HG03039 (cell line): Measurements from ENCODE around the gene TTC31.
"Not testable (repeated sequence)": the region's sequence is repeated elsewhere in the genome, so short reads cannot be mapped to it uniquely, and the experiment has no call there.

ENCODE experiments used
- ATAC-seq: cut with Tn5 transposase; IDR thresholded peaks from one replicate; pipeline ENCODE4 v1.9.1; 2021; ENCODE audit warnings: mild to moderate bottlenecking, moderate library complexity; ENCODE audit not compliant: unreplicated experiment

The TTC31 gene

DNA sequence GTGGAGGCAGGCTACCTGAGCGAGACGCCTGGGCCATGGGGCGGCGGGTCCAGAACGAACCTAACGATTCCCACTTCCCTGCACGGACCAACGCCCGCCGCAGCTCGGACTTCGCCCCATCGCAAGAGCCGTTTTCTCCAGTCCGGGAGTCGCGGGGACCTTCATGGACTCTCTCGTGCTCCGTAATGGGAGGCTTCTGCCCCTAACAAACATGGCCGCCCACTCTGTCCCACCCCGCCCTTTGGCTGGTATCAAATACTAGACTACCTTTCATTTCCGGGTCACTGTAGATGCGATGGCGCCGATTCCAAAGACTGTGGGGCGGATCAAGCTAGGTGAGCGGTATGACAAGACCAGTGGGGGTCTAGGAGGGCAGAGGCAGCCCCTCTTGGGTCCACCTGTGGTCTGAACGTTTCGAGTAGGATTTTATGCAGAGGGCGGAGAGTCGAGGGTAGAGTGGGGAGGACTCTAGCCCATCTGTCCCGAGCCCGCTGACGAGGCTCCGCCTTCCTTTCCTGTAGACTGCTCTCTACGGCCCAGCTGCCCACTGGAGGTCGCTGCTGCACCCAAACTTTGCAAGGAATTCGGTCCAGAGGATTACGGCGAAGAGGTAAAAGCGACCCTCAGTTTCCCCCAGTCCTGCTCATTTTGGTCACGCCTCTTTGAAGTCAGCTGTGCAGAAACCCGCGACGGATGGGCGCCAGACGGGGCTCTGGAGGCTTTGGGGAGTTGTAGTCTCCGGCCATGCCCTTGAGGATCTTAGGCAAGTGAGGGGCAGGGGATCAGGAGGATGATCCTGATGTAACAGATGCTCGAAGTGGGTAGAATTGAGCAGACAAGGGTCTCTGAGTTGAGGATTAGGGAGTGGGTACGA lies at the start of gene TTC31, which contains the start of gene CCDC142:
TSS of gene TTC31 (plus strand) at position 281 of the 874 bp plus-strand sequence. CDS start at position 296, 15 bp downstream.
TSS of gene CCDC142 (minus strand) at position 198 of the 874 bp plus-strand sequence. CDS start at position 37, 161 bp downstream.
- peak; percentile 78 for ATAC-seq

DNA sequence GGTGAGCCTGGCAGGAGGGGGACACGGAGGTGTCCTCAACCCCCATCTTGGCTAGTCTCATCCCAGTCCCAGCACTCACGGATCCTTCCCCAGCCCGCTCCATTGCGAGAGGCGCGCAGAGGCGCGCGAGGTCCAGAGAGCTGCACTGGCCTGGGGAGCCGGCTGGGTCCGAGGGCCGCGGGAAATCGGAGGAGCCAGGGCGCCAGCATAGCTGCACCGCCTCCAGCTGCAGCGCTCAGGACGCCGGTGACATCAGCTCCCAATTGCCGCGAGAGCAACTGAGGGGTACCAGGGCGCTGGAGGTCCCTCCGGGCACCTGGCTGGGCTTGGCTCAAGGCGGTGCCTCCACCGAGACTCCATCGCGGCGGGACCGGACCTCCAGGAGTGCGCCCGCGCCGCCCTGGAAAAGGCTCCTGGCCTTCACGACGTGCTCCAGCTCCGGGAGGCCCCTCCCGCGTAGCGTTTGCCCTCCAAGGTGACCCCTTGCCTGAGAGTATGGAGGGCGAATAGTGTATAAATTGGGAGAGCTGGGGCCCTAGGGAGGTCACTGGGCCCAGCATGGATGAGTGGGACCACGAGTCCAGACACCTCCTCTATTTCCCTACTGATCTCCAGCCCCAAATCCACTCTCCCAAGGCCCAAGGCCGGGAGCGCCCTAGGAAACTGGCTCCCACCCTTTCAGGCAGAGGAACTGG lies 46.6 kb upstream of the TTC31 start:
- no peak for ATAC-seq

DNA sequence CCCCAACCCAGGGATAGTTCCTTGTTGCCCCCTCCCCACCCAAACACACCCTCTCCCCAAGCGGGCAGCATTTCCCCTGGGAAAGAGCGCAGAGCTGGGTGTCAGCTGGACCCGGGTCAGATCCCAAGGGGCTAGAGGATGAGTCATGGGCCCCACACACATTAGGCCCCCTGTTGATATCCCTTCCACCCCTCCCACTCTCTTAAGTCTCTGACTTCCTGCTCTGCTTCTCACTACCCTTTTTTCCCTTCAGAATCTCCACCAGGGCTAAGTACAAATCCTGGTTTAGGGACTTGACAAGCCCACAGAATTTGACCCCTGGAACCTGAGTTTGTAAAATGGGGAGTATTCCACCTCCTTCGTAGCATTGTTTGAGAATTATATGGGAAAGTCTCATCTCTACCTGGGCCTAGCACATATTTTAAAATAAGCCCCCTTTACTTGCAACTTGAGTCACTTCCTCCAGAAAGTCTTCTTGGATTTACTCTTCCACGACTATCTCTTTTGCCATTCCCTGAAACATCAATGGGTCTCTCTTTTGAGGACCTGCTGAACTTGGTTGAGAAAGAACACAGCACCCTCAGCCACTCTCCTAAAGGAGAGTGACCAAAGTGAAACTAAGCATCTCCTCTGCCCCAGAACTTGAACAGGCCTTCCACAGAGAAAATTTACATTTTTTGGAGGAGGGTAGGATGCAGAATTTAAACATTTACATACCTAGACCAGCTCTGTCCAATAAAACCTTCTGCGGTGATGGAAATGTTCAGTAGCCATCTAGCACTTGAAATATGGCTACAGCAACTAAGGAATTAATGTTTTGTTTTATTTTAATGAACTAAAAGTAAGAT lies 45.8 kb upstream of the TTC31 start:
- ATAC-seq: no peak

DNA sequence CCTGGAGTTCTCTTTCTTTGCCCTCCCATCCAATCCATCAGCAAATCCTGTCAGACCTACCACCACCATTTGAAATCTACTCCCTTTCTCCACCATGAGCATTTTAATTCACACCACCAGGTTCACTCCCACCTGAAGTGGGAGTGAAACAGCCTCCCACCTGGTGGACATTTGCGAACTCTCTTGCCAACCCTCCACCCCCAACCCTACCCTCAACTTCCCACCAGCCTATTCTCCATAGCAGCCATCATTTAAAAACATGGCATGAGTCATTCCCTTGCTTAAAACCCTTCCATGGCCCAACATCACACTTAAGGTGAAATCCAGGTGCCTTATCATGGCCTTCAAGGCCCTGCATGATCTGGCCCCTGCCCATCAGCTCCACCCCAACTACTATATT lies 44.6 kb upstream of the TTC31 start:
- ATAC-seq: no peak

DNA sequence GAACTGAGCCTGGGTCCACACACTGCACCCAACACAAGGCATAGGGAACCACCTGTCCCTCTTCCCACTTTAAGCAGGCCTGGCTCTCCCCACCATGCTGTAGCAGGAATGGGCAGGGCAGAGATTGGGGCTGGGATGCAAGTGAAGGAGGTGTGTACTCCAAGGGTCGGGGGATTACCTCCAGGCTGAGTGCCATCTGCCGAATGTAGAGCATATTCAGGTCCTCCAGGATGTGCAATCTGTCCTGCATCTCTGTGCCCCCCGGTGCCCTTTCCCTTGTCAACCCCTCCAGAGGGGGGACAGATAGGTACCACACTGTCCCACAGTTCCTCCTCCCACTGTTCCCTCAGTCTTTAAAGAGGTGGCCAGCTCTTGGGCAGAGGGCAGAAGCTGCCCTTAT lies 43.5 kb upstream of the TTC31 start:
- no peak for ATAC-seq

DNA sequence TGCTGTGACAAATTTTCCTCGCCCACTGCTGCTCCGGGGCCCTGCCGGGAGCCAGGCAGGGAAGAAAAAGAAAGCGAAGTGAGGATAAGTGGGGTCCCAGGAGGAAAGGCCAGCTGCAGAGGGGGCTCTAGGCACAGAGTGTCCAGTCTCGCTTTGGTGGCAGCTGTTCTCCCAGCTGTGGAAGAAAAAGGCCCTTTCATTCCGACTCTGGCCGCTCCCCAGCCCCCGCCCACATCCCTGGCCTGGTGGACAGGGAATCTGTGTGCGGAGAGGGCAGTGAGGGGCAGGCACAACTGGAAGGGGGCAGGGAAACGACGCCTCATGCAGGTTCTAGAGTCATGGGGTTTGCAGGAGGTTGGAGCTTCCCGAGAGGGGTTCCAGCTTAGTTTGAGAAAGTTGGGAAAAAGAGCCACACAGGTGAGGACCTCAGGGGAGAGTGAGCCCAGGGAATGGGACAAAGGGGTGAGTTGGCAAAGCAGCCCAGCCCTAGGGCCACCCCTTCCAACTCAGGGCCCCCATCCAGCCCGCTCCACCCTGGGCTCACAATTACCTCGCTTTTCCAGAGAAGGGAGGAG lies 43.0 kb upstream of the TTC31 start:
- ATAC-seq: no peak

DNA sequence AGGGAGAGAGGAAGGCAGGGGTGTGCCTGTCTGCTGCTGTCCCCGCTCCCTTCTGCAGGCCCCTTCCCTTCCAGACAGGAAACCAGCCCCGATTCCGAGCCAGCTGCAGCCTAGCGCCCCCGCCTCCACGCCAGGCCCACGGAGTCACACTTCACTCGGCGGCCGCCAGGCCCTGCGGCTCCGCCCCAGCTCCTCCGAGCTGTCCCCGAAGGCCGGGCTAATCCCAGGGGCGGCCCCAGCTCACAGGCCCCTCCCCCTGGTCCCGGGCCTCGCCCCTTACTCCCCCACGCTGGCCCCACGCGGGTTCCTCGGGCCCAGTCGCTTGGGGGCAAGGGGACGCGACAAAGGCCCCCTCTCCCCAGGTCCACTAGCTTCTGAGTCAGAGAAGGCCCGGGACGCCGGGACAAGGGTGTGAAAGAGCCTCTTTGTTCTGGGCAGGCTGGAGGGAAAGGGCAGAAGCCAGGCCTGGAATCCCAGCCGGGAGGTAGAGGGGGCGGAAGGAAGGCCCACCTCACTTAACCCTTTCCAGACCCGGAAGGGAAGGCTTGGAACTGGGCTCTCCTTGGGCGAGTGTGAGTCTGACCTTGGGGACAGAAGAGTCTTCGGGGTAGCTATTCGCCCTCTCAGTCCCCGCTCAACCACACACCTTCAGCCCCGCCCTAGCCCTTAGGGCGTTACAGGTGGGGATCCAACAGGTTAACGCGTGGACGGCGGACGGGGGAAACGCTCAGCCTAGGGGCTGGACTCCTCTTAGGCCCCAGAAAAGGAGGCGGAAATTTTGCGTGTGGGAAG lies 42.3 kb upstream of the TTC31 start:
- peak; percentile 74 for ATAC-seq

DNA sequence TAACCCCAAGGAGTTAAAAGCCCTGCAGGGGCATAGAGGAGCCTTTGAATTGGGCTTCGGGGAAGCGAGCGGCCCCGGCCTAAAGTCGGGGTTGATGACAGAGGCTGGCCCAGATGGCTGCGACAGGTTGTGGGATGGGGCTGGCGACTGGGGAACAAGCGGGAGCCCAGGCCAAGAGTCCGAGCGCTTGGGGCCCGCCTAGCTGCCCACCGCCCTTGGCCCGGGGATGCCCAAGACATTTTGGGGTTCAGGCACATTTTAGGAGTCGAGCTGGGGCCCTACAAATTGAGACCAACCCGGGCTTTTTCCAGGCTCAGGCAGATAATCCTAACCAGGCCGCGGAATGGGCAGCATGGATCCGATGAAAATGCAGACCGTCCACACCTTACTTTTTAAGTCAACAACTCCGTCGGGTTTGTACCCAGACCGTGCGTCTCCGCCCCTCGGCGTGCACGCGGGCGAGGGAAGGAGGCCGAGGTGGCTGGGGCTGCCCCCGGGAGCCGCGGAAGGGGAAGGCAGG lies 41.7 kb upstream of the TTC31 start:
- ATAC-seq: no peak

DNA sequence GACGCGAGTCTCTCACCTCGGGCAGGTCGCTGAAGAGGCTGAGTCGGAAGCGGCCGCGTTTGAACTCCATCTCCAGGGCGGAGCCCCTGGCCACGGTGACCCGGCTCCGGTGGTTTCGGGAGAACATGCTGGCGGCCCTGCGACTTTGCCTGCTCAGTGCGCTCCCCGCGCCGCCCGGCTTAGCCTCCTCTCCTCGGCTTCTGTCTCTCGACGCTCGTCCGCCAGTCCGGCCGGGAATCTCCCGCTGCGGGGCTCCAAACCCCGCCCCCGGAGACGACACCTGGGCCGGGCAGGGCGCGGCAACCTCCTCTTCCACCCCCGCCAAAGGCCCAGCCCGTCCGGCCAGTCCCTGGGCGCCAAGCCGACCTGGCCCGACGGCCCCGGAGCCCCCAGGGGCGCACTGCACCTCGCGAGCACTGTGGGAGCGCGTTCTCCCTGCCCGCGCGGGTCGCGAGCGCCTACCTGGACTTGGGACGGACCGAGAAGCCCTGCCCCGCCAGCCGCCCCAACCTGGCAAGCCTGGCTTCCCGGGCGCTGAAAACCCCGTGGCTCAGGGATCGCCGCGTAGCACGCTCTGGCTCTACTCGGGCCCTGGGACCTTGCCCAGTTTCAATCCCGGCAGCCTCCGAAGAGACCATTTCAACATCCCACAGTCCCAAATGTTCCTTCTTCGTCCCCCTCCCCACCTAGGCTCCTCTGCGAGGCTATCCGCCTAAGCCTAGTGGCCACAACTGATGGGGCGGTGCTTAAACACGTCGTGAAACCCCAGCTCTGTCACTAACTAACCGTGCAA lies 41.0 kb upstream of the TTC31 start, which contains the start of gene RTKN:
TSS of gene RTKN (minus strand) at position 248 of the 793 bp plus-strand sequence. CDS start at position 127, 121 bp downstream.
- no peak for ATAC-seq

DNA sequence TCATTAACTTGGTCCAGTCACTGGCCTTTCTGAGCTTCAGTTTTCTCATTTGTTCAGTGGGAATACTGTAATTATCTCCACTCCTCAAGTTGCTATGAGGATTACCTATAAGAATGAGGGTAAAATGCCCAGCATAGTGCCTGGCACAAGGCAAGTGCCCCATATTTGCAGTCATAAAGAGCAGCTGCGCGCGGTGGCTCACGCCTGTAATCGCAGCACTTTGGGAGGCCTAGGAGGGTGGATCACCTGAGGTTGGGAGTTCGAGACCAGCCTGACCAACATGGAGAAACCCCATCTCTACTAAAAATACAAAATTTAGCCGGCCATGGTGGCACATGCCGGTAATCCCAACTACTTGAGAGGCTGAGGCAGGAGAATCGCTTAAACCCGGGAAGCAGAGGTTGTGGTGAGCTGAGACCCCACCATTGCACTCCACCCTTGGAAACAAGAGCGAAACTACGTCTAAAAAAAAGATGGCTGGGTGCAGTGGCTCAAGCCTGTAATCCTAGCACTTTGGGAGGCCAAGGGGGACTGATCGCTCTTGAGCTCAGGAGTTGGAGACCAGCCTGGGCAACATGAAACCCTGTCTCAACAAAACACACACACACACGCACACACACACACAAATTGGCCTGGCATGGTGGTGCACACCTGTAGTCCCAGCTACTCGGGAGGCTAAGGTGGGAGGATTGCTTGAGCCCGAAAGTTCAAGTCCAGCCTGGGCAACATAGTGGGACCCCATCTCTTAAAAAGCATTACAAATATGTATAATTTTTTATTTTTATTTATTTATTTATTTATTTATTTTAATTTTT lies 40.2 kb upstream of the TTC31 start:
- ATAC-seq: not testable (repeated sequence)

DNA sequence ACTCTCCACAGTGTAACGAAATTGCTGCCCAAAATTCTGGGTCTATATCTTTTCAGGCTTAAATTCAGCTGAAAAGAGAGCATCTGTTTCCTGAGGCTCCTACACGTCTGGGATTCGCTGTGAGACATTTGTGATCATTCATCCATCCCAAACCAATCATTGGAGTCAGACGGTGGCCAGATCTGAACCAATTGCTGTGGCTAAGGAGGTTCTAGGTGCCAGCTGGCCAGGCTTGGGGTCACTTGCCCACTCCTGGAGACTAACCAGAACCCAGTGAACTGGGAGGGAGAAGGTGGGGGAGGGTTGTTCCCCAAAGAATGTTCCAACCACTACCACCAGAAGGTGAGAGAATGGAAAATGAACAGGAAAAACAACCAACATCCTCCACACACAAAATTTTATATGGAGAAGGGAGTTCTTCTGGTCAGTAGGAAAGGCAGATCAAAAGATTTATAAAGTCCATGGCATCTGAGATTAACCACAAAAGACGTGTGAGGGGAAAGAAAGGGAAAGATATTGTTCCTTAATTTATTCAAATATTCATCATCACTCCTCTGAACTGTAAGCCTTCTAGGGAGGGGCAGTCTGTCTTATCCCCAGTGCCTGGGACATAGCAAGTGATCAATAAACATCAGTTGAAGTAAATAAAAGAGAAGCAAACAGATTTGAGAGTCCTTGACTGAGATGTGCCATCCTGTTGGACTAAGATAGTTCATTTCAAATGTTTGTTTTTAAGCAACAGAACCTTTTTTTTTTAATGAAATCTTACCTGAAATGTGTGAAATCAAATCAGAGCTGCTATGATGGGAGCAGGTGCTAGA lies 38.2 kb upstream of the TTC31 start:
- no peak for ATAC-seq

DNA sequence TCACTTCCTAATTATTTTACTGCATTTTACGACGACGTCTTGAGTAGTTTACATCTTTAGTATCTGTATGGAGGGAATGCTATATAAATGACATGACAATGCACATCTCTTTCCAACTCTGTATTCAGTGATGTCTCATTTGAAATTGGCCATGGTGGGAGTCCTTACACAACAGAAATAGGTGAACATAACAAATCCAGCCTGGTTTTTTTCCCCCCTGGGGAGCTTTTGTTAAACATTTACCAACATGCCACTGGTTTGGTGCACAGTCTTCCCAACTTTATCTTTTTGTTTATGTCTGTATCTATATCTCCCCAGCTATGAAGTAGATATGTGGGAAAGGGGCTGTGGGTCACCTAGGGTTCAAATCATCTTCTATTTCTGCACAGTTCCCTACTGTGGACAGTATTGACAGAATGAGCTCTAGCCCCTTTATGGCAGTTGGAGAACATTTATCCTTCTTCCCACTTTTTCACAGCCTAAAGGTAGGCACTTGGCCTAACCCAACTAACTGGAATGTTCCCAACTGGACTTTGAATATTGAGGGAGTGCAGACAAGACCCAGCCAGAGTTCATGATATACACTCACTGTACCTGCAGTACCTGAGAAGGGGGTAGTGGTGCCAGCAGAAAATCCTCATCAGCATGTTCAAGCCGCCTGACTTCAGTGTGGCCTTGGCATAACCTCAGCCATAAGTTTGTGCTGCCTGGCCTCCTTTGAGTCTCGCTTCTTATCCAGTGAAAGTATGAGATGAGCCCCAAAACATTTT lies 35.5 kb upstream of the TTC31 start:
- ATAC-seq: no peak

DNA sequence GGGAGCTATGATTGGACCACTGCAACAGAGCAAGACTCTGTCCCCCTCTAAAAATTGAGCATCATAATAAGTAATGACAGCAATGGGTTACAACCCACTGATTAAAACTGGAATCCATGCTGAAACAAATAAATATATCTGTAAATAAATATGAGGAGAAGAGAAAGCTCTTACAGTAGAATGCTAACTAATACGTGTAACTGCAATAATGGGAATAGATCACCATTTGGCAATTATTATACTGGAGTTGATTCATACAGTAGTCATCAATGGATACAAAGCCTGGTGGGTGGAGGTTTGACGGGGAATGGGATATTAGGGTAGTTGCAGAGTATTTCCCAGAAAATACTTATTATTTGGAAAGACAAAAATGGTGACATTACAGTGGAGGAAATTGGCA lies 34.1 kb upstream of the TTC31 start:
- ATAC-seq: no peak

DNA sequence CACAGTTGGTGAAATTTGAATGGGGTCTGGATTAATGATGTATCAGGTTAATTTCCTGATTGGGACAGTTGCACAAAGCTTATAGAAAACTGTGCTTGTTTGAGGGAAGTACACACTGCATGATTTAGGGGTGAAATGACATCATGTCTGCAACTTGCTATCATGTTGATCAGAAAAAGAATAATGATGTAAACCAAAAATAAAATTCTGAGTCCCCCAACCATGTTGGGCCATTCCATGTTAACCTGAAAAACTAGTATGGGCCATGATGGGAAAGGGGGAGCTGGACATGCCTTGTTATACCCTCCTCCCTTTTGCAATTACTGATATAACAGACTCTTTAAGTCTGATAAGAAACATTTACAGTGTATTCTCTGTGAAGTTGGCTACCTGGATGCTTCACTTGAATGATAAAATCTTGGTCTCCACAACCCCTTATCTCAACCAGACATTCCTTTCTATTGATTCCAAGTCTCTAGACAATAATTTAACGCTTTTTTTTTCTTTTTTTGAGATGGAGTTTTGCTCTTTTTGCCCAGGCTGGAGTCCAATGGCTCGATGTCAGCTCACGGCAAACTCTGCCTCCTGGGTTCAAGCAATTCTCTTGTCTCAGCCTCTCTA lies 32.2 kb upstream of the TTC31 start:
- ATAC-seq: no peak

DNA sequence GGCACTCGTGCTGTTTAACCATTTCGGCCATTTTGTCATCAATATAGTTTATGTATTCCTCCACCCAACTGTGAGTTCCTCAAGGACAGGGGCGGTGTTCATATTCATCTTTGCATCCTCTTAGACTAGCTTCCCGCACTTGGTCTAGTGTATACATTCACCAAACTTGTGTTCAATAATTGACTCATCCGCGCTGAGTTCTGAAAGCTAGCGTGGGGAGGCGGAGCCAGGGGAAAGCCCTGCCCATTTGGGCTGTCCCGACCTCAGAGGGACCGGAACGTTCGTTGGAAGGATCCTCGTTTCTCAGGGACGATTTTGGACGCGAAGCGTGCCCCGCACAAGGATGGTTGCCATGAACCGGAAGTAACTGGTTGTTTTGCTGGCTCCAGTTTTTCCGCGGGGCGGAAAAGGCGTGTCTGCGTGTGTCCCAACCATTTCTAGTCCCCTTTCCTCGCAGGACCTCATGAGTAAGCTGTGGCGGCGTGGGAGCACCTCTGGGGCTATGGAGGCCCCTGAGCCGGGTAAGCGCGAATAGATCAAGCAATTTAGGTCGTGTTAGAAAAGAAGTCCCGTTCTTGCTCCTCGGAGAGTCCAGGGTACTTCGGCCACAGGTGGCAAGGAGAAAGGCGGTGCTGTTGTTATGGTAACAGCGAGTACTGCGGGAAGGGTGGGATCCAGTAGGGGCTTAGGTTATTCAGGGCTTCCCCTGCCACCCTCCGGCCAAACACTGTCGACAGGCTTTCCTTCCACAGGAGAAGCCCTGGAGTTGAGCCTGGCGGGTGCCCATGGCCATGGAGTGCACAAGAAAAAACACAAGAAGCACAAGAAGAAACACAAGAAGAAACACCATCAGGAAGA lies 28.0 kb upstream of the TTC31 start, which contains the start of gene INO80B:
TSS of gene INO80B (plus strand) at position 434 of the 858 bp plus-strand sequence. CDS start at position 464, 30 bp downstream.
- peak; percentile 32 for ATAC-seq
